Vagina (tissue), 2 donors: Measurements from ENCODE around the gene GYPC.

Experiments used
- POLR2A ChIP-seq, 2 donors: fragments of 450-650 bp; IDR thresholded peaks; one replicate each; pipeline ENCODE4 v1.6.1; 2017; ENCODE audit warnings: antibody characterized with exemption in 2 of 2, mild to moderate bottlenecking in 2 of 2, moderate library complexity in 2 of 2
- TF ChIP-seq, protein P1 (sequence below), 3 experiments: fragments of 450-650 bp in 2 of 3; fragments of 200-600 bp in 1 of 3; sonication (generic) in 1 of 3; IDR thresholded peaks; one replicate each; pipeline ENCODE4 v1.5.1; 2017 to 2019; ENCODE audit warnings: antibody characterized with exemption in 3 of 3, mild to moderate bottlenecking in 2 of 3, moderate library complexity in 2 of 3

DNA sequence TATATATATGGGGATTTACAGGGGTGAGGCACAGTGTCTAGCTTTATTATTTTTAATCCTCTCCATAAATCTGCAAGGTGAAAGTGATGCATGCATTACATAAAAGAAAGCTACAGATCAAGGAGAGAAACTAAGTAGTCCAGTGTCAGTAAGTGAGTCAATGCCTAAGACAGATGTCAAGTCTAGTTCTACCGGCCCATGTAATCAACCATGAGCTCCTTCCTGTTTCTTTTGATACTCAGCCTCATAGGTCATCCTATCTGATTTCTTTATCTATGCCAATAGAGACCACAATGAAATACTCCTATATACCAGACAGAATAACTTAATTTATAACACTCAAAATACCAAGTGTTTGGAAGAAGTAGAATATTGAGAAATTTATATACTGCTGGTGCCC, 20.2 kb upstream of the GYPC start:
- TF ChIP-seq, protein P1, sequence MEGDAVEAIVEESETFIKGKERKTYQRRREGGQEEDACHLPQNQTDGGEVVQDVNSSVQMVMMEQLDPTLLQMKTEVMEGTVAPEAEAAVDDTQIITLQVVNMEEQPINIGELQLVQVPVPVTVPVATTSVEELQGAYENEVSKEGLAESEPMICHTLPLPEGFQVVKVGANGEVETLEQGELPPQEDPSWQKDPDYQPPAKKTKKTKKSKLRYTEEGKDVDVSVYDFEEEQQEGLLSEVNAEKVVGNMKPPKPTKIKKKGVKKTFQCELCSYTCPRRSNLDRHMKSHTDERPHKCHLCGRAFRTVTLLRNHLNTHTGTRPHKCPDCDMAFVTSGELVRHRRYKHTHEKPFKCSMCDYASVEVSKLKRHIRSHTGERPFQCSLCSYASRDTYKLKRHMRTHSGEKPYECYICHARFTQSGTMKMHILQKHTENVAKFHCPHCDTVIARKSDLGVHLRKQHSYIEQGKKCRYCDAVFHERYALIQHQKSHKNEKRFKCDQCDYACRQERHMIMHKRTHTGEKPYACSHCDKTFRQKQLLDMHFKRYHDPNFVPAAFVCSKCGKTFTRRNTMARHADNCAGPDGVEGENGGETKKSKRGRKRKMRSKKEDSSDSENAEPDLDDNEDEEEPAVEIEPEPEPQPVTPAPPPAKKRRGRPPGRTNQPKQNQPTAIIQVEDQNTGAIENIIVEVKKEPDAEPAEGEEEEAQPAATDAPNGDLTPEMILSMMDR (IDR thresholded peaks at IDR 0.05), result no peak
- no peak for TF ChIP-seq POLR2A (IDR thresholded peaks at IDR 0.05)
